ENCODE data around the gene SAYSD1.

DNA sequence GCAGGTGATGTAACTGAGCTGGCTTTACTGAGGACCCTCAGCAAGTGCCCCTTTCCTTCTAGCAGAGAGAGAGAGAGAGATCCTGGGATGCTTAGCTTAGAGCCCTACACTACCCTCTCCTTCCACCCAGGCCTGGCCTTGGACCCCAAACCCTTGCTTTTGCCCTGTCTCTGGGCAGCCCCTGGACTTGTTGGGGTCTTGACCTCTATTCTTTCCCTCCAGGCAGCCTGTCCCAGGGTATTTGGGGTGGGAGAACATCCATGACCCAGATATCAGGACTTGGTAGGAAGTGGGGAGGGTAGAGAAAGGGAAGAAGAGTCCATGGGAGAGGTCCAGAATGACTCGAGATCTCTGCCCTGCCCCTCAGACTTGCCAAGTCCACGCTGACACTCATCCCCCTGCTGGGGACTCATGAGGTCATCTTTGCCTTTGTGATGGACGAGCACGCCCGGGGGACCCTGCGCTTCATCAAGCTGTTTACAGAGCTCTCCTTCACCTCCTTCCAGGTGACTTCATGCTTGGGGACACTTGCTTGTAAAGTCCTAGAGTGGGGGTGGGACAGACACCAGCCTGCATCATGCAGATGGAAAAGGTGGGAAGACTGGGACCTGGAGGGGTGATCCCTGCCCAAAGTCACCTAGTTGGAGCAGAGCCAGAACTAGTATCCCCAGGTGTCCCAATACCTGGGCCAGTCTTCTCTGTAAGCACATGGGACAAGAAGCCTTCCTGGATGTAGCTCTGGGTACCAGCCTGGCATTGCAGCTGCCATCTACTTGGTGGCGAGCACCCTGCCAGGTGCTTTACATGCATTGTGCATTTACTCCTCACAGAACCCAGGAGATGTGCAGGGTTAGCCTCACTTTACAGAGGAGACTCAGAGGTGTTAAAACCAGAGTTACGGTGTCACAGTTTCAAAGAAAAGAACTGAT is 35.5 kb downstream of the SAYSD1 start:
- TF ChIP-seq POLR2A (IDR thresholded peaks at IDR 0.05) (no peak), CTCF (IDR thresholded peaks at IDR 0.05) (no peak)
